GM12874 (cell line): Measurements from ENCODE around the gene DNAH9.

Experiments
- TF ChIP-seq, protein P1 (sequence below): IDR thresholded peaks from 2 replicates; pipeline ENCODE4 v1.5.1; 2011; ENCODE audit warnings: low read depth, mild to moderate bottlenecking, control low read depth, low read length, moderate library complexity; ENCODE audit not compliant: insufficient read depth

DNAH9 gene

DNA sequence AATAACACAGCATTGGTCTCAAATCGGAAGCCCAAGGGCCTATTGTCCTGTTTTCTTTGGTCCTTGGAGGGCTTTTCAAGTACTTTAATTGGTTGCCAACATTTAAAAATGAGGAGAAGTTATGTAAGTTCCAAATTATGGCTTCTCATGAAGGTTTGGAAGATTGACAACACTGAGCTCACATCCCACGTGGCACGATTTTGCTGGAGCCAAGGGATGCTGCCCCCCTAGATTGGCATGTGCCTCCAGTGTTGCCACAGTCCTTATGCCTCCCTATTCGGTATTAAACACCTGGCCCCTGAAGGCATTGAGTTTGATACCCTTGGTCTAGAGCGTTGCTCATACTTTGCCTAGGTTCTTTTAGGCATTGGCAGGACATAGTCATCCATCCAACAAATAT, 291.0 kb downstream of the DNAH9 start:
- TF ChIP-seq, protein P1, sequence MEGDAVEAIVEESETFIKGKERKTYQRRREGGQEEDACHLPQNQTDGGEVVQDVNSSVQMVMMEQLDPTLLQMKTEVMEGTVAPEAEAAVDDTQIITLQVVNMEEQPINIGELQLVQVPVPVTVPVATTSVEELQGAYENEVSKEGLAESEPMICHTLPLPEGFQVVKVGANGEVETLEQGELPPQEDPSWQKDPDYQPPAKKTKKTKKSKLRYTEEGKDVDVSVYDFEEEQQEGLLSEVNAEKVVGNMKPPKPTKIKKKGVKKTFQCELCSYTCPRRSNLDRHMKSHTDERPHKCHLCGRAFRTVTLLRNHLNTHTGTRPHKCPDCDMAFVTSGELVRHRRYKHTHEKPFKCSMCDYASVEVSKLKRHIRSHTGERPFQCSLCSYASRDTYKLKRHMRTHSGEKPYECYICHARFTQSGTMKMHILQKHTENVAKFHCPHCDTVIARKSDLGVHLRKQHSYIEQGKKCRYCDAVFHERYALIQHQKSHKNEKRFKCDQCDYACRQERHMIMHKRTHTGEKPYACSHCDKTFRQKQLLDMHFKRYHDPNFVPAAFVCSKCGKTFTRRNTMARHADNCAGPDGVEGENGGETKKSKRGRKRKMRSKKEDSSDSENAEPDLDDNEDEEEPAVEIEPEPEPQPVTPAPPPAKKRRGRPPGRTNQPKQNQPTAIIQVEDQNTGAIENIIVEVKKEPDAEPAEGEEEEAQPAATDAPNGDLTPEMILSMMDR: no peak

DNA sequence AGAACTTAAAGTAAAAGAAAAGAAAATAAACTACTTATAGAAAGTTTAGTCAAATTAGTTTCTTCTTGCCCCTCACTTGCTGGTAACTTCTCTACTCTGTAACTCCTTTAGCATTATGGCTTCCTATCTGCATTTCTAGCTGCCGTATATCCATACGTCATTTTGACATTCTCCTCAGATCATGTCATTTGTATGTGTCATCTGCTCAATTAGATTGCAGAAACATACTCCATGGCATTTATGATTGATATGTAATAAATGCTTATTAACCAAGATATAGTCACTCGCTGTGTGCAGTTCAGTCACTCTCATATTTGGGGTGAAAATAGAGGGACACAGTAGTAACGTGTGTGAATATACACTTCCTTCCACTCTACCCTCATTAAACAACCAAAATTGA, 295.6 kb downstream of the DNAH9 start:
- TF ChIP-seq, protein P1: no peak

DNA sequence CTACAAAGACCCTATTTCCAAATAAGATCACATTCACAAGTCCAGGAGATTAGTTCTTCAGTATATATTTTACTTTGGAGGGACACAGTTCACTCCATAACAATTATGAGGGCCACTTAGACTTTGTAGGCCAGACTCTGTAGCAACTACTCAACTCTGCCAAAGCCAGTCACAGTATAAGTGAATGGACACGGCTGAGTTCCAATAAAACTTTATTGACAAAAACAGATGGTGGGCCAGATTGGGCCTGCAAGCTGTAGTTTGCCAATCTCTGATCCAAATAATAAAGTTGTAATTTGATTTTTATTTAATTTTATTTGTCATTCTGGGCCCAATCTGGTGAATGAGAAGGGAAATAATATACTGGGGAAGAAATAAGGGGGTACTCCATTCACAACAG, 297.9 kb downstream of the DNAH9 start:
- TF ChIP-seq, protein P1: no peak

- TF ChIP-seq, protein P1: no peak
Observed at GRCh38 chr17:11898526-11899235, 300.4 kb downstream of the DNAH9 start.

DNA sequence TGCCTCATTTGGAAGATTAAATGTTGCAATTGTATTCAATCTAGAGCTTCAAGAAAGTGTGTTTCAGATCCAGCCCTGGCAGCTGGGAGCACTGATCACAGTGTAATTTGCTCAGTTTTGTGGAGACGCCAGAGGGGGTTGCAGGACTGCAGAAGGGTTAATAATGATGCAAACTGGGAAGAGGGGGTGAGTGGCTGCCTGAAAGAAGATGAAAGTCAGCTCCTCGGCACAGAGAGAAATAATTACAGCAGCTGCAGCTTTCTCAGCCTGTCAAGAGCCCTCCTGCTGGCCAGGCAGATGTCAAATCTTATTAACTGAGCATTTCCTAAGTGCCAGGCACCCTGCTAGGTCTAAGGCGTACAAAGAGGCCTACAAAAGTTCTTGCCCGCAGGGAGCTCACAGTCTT, 301.3 kb downstream of the DNAH9 start:
- TF ChIP-seq, protein P1: no peak

DNA sequence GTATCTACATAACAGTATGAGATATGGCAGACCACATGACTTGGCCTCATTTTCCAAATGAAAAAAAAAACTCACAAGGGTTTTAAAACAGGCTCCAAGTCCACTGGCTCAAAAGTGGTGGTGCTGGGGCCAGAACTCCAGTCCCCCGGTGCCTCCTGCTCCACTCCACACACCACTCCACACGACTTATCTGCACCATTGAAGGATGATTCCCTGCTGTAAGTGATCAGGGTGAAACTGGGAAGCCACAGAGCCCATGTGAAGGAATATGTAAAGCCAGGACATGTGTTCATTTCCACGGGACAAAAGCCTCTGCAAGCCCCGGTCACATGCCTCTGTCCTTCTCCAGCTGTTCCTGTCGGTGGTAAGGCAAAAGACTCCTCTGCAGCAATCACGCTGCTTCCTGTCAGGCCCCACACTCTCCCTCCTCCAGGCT, 301.8 kb downstream of the DNAH9 start:
- TF ChIP-seq, protein P1: no peak

- TF ChIP-seq, protein P1: no peak
Observed at GRCh38 chr17:11900655-11901054, 302.4 kb downstream of the DNAH9 start.

GRCh38 chr17:11901931-11902330, 303.7 kb downstream of the DNAH9 start:
- TF ChIP-seq, protein P1: no peak
